Nephron (organoid): Measurements from ENCODE around the gene TTC34.
"Not testable (repeated sequence)": the region's sequence is repeated elsewhere in the genome, so short reads cannot be mapped to it uniquely, and the experiment has no call there.

Experiments used
- H3K27ac Mint-ChIP-seq, 3 experiments: 2 replicates each; pipeline ENCODE4 v1.8.0; 2020; ENCODE audit warnings: mixed read lengths in 3 of 3, mild to moderate bottlenecking in 2 of 3, moderate library complexity in 1 of 3
- H3K27me3 Mint-ChIP-seq: 2 replicates; pipeline ENCODE4 v1.8.0; 2021; ENCODE audit warnings: low read depth, mild to moderate bottlenecking, moderate library complexity, mixed read lengths
- H3K36me3 Mint-ChIP-seq: 2 replicates; pipeline ENCODE4 v1.8.0; 2020; ENCODE audit warnings: low read depth, mixed read lengths
- H3K4me1 Mint-ChIP-seq: 2 replicates; pipeline ENCODE4 v1.8.0; 2020; ENCODE audit warnings: mixed read lengths
- H3K4me3 Mint-ChIP-seq, 3 experiments: 2 replicates each; pipeline ENCODE4 v1.8.0; 2020; ENCODE audit warnings: mild to moderate bottlenecking in 3 of 3, mixed read lengths in 3 of 3, moderate library complexity in 2 of 3
- H3K9me3 Mint-ChIP-seq: 2 replicates; pipeline ENCODE4 v1.8.0; 2020; ENCODE audit warnings: mixed read lengths
- CTCF ChIP-seq, 3 experiments: fragments of 200-600 bp; sonication (generic); IDR thresholded peaks; one replicate each; pipeline ENCODE4 v1.5.0; 2021; ENCODE audit warnings: antibody characterized with exemption in 3 of 3; ENCODE audit not compliant: unreplicated experiment in 3 of 3

Gene TTC34

DNA sequence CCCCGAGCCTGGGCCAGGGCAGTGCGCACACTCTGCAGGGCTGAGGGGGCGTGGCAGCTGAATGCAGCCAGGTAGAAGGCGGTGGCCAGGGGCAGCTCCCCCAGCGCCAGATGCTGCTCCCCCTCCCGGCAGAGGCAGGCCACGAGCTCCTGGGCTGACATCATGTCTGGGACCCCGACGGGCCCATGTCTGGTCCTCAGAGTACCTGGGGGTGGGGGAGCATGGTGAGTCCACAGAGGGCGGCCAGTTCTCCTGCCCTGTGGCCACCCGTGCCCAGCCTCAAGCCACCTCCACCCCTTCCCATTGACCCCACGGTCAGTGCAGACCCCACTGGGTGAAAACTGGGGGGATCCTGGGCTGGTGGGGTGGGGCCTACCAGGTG lies 838 bp downstream of the TTC34 start:
- TF ChIP-seq CTCF (IDR thresholded peaks at IDR 0.05; ENCODE audit: unreplicated experiment in 3 of 3) = no peak
- Mint-ChIP-seq H3K4me3 (no peak overlapping the region), H3K36me3 (no peaks in the 10 kb centered on the region), H3K9me3 (peaks cover 14% of the 10 kb centered on the region), H3K27me3 (peaks cover 5% of the 10 kb centered on the region), H3K27ac (no peak overlapping the region), H3K4me1 (no peaks in the 10 kb centered on the region)

GRCh38 chr1:2799811-2800663 lies 1.5 kb downstream of the TTC34 start:
- Mint-ChIP-seq H3K9me3 (peaks cover 19% of the 10 kb centered on the region), H3K4me1 (no peaks in the 10 kb centered on the region), H3K4me3 (no peak overlapping the region), H3K27me3 (peaks cover 5% of the 10 kb centered on the region), H3K36me3 (no peaks in the 10 kb centered on the region), H3K27ac (no peak overlapping the region)
- TF ChIP-seq CTCF (IDR thresholded peaks at IDR 0.05; ENCODE audit: unreplicated experiment in 3 of 3) = no peak

DNA sequence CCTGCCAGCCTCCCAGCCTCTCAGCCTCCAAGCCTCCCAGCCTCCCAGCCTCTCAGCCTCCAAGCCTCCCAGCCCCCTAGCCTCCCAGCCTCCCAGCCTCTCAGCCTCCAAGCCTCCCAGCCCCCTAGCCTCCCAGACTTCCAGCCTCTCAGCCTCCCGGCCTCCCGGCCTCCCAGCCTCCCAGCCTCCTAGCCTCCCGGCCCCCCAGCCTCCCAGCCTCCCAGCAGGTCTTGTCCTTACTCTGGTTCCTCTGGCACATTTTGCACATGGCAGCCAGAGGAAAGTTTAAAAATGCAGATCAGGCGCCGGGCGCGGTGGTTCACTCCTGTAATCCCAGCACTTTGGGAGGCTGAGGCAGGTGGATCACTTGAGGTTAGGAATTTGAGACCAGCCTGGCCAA lies 2.5 kb downstream of the TTC34 start:
- not testable (repeated sequence) for H3K4me3 Mint-ChIP-seq, H3K36me3 Mint-ChIP-seq, H3K4me1 Mint-ChIP-seq, H3K27ac Mint-ChIP-seq, H3K27me3 Mint-ChIP-seq
- peaks cover 21% of the 10 kb centered on the region for H3K9me3 Mint-ChIP-seq

DNA sequence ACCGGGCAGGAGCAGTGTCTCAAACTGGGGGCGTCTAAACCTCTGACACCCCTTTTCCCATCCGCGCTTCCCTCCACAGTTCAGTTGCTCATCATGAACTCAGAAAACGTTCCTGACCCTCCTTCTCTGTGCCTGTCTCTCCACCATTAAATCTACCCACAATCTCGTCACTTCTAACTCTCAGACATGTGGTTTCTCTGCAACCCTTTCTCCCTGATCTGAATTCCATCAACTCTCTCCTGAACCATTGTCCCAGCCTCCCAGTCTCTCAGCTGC lies 3.8 kb downstream of the TTC34 start:
- Mint-ChIP-seq H3K27me3 (peaks cover 8% of the 10 kb centered on the region), H3K4me1 (no peaks in the 10 kb centered on the region)

GRCh38 chr1:2796890-2797740 lies 4.4 kb downstream of the TTC34 start:
- no peak for TF ChIP-seq CTCF (IDR thresholded peaks at IDR 0.05; ENCODE audit: unreplicated experiment in 3 of 3)
- H3K4me3 Mint-ChIP-seq = no peak overlapping the region
- H3K36me3 Mint-ChIP-seq = no peaks in the 10 kb centered on the region
- H3K27me3 Mint-ChIP-seq = peaks cover 8% of the 10 kb centered on the region
- H3K9me3 Mint-ChIP-seq = peaks cover 34% of the 10 kb centered on the region
- H3K4me1 Mint-ChIP-seq = no peaks in the 10 kb centered on the region
- no peak overlapping the region for H3K27ac Mint-ChIP-seq

More for the DNA sequence above, 3.8 kb downstream of the TTC34 start:
- no peak overlapping the region for H3K27ac Mint-ChIP-seq
- no peak overlapping the region for H3K4me3 Mint-ChIP-seq
- H3K9me3 Mint-ChIP-seq = peaks cover 28% of the 10 kb centered on the region
- H3K36me3 Mint-ChIP-seq = no peaks in the 10 kb centered on the region
- no peak for TF ChIP-seq CTCF (IDR thresholded peaks at IDR 0.05; ENCODE audit: unreplicated experiment in 3 of 3)

- no peak for TF ChIP-seq CTCF (IDR thresholded peaks at IDR 0.05; ENCODE audit: unreplicated experiment in 3 of 3)
- peaks cover 43% of the 10 kb centered on the region for H3K9me3 Mint-ChIP-seq
- H3K4me3 Mint-ChIP-seq = no peak overlapping the region
- H3K27me3 Mint-ChIP-seq = peaks cover 8% of the 10 kb centered on the region
- no peak overlapping the region for H3K27ac Mint-ChIP-seq
- no peaks in the 10 kb centered on the region for H3K36me3 Mint-ChIP-seq
- H3K4me1 Mint-ChIP-seq = no peaks in the 10 kb centered on the region
These were observed 5.6 kb downstream of the TTC34 start for GRCh38 chr1:2795926-2796325.
